ENCODE results near the gene NAV3. TPM values are rescaled to one million over a fixed set of nuclear protein-coding genes. Genes with fewer than 3 reads are reported as not detected.

NAV3 gene
- total and polyA plus RNA-seq, 2 of the 4 experiments (the other 2 are of a cell fraction), result 25.5 to 106 TPM

DNA sequence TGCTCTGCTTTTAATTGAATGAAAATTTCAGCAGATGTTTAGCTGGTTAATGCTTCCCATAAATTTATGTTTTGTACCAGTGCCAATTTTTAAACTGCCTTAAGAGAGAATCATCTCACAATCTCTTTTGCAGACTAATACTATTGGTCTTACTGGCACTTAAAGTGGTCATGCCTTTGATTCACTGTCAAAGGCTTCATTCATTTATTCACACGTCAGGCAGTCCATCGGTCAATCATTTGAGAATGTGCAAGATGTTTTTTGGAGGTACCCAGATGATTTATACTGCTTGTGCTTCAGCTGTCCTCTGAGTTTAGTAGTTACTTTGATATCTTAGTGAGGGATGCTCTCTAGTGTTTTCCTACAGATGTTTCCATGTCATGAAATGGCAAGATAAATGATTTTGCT lies 83.4 kb downstream of the NAV3 start:
- dilution Hi-C loops (cut with HindIII; ENCODE audit: low sequenced_read_pairs, unreplicated experiment) (no loop called here), intact Hi-C loops (cut with micrococcal nuclease) (no loop called here), in situ Hi-C loops (cut with MboI; ENCODE audit: low sequenced_read_pairs) (no loop called here)
- no peak for DNase-seq
- Histone ChIP-seq H2AK5ac (ENCODE audit: low read depth, low read length) (no peak overlapping the region), H4K5ac (ENCODE audit: low read depth, low read length) (no peak overlapping the region), H2AK9ac (replicated peaks; ENCODE audit: low read depth, low read length, poor library complexity) (no peak overlapping the region), H3K56ac (ENCODE audit: extremely low read depth, insufficient read depth, low read length) (no peak overlapping the region), H2BK120ac (ENCODE audit: low read depth, low read length) (no peak overlapping the region), H3K23ac (ENCODE audit: low read depth, low read length) (no peak overlapping the region), H3K36me3 (ENCODE audit: control insufficient read depth, insufficient read depth, low read length) (no peaks in the 10 kb centered on the region), H3K79me1 (ENCODE audit: low read depth in 1 of 2, low read length in 2 of 2) (no peaks in the 10 kb centered on the region), H3K9ac (ENCODE audit: low read depth, low read length) (no peak overlapping the region), H3K9me1 (ENCODE audit: insufficient read depth, low read length) (no peaks in the 10 kb centered on the region), H3K4ac (ENCODE audit: low read depth, low read length) (no peak overlapping the region), H3K4me2 (ENCODE audit: low read depth, low read length) (no peak overlapping the region), H2BK15ac (ENCODE audit: low read depth, low read length) (no peak overlapping the region), H4K8ac (ENCODE audit: low read depth in 2 of 2, low read length in 2 of 2) (no peak overlapping the region), H2BK20ac (ENCODE audit: low read depth, low read length) (no peak overlapping the region), H3K27ac (ENCODE audit: insufficient read depth, low read length) (no peak overlapping the region), H3K18ac (ENCODE audit: low read depth, low read length) (no peak overlapping the region), H3K9me3 (ENCODE audit: control insufficient read depth, insufficient read depth, low read length) (no peaks in the 10 kb centered on the region), H3K4me1 (ENCODE audit: control insufficient read depth, insufficient read depth, low read length) (no peaks in the 10 kb centered on the region), H2BK5ac (ENCODE audit: low read depth, low read length, poor library complexity, severe bottlenecking) (no peak overlapping the region), H3K4me3 (ENCODE audit: insufficient read depth, low read depth, low read length) (no peak overlapping the region), H4K91ac (ENCODE audit: insufficient read depth, low read depth, low read length) (no peak overlapping the region), H2AFZ (replicated peaks; ENCODE audit: low read length, poor library complexity) (no peak overlapping the region), H3K14ac (replicated peaks; ENCODE audit: low read depth, low read length) (no peak overlapping the region), H4K20me1 (ENCODE audit: insufficient read depth, low read length) (no peaks in the 10 kb centered on the region), H3K27me3 (ENCODE audit: control insufficient read depth, insufficient read depth, low read length) (no peaks in the 10 kb centered on the region; the same call in 1 of the 2 replicates)
- ChIA-PET CTCF (interaction anchor here (0.8 to 1.0 kb wide), 2 partner anchors 11 to 229 kb away, joined by 3 to 4 read pairs; no protein-coding TSS in a partner anchor), POLR2A (ENCODE audit: unreplicated experiment) (no interaction called here)
- no peak for ATAC-seq (ENCODE audit: low read depth)
- WGBS, 2 experiments (ENCODE audit: extremely low coverage in 2 of 2, insufficient read length in 1 of 2), result no CpG with 5 or more reads among the region's 2 CpGs
- TF ChIP-seq, protein P1, sequence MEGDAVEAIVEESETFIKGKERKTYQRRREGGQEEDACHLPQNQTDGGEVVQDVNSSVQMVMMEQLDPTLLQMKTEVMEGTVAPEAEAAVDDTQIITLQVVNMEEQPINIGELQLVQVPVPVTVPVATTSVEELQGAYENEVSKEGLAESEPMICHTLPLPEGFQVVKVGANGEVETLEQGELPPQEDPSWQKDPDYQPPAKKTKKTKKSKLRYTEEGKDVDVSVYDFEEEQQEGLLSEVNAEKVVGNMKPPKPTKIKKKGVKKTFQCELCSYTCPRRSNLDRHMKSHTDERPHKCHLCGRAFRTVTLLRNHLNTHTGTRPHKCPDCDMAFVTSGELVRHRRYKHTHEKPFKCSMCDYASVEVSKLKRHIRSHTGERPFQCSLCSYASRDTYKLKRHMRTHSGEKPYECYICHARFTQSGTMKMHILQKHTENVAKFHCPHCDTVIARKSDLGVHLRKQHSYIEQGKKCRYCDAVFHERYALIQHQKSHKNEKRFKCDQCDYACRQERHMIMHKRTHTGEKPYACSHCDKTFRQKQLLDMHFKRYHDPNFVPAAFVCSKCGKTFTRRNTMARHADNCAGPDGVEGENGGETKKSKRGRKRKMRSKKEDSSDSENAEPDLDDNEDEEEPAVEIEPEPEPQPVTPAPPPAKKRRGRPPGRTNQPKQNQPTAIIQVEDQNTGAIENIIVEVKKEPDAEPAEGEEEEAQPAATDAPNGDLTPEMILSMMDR (conservative IDR thresholded peaks at IDR 0.05; ENCODE audit: low read depth, low read length), result no peak
- TF ChIP-seq SMC3 (IDR thresholded peaks at IDR 0.05; ENCODE audit: low read depth, low read length) (no peak), MAZ (IDR thresholded peaks at IDR 0.05; ENCODE audit: borderline replicate concordance, low read depth, low read length) (no peak), NFE2L2 (IDR thresholded peaks at IDR 0.05; ENCODE audit: low read depth, low read length) (no peak), BHLHE40 (IDR thresholded peaks at IDR 0.05; ENCODE audit: low read depth, low read length) (no peak), FOS (IDR thresholded peaks at IDR 0.05; ENCODE audit: low read depth, low read length) (no peak), RCOR1 (IDR thresholded peaks at IDR 0.05; ENCODE audit: insufficient replicate concordance, low read length) (no peak)
- TF ChIP-seq, protein P2, sequence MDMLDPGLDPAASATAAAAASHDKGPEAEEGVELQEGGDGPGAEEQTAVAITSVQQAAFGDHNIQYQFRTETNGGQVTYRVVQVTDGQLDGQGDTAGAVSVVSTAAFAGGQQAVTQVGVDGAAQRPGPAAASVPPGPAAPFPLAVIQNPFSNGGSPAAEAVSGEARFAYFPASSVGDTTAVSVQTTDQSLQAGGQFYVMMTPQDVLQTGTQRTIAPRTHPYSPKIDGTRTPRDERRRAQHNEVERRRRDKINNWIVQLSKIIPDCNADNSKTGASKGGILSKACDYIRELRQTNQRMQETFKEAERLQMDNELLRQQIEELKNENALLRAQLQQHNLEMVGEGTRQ (IDR thresholded peaks at IDR 0.05; ENCODE audit: low read depth, low read length), result no peak
- BruUV-seq (replicated peaks), result no TSS peak

All from IMR-90 (cell line).